Esophagus (tissue), 2 donors: ENCODE data around the gene SREBF1. TPM values are rescaled to one million over a fixed set of nuclear protein-coding genes. Genes with fewer than 3 reads are reported as not detected.

Source experiments
- H3K27ac ChIP-seq, 2 donors: one replicate each; pipeline ENCODE4 v1.5.1; 2013; ENCODE audit warnings: low read depth in 2 of 2, mild to moderate bottlenecking in 2 of 2, inconsistent platforms in 1 of 2, low read length in 1 of 2, moderate library complexity in 1 of 2
- H3K27me3 ChIP-seq, 2 donors: one replicate each; pipeline ENCODE4 v1.6.1; 2013; ENCODE audit warnings: low read length in 2 of 2, control low read depth in 1 of 2, mild to moderate bottlenecking in 1 of 2; ENCODE audit not compliant: insufficient read depth in 2 of 2, control insufficient read depth in 1 of 2
- H3K36me3 ChIP-seq, 2 donors: one replicate each; pipeline ENCODE4 v1.6.1; 2013; ENCODE audit warnings: low read length in 1 of 2; ENCODE audit not compliant: control insufficient read depth in 2 of 2, insufficient read depth in 2 of 2
- H3K4me1 ChIP-seq, 2 donors: one replicate each; pipeline ENCODE4 v1.6.1; 2013; ENCODE audit warnings: low read length in 1 of 2; ENCODE audit not compliant: control insufficient read depth in 2 of 2, insufficient read depth in 2 of 2
- H3K4me3 ChIP-seq, 2 donors: one replicate each; pipeline ENCODE4 v1.5.1; 2013; ENCODE audit warnings: low read length in 2 of 2, mild to moderate bottlenecking in 2 of 2, low read depth in 1 of 2, moderate library complexity in 1 of 2
- H3K9me3 ChIP-seq, 2 donors: one replicate each; pipeline ENCODE4 v1.6.1; 2013; ENCODE audit warnings: mild to moderate bottlenecking in 2 of 2, low read depth in 1 of 2, low read length in 1 of 2, moderate library complexity in 1 of 2; ENCODE audit not compliant: control insufficient read depth in 2 of 2, insufficient read depth in 1 of 2
- WGBS, 2 donors: extraction: QIAGEN DNeasy Blood & Tissue Kit; methylation state at CpG; one replicate each; pipeline ENCODE4 v1.1.7; 2013; 5-methylcytosine and 5-hydroxymethylcytosine counted together
- polyA plus RNA-seq, 2 donors: library from polyadenylated mRNA; stranded (reverse); fragments of 200-250 nt; gene quantifications; one replicate each; pipeline ENCODE4 v1.2.3, GENCODE V29; 2013
- donor health status: healthy with polysubstance abuse.
- donor health status: Bipolar disorder and iron deficiency.

The SREBF1 gene
- polyA plus RNA-seq, 2 donors: 95.1 to 116 TPM

DNA sequence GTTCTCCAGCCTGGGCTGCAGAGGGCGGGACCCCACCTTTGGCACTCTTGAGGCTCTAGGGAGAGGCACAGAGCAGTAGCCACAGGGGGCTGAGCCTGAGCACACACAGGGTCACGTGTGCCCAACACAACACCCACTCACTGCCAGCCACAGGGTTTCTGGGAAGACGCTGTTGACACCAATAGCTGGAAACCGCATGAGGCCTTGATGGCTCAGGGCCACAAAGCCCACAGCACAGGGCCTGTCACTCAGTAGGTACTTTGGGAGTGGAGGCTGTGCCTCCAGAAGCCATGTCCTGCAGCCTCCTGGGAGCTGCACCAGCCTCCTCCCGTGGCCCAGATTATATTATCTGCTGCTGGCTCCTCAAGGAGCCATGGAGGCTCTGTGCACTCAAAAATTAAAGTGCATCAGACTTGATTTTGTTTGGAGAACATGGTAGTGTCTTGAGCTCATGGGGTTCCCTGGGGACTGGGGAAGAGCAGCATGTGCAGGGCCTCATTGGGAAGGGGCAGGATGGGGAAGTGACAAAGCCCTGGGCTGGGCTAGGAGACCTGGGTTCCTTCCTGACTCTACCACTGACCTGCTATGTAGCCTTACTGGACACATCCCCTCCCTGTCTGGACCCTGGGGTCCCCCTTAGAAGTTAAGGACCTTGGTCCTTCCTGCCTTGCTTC, 12.5 kb upstream of the SREBF1 start:
- H3K27me3 ChIP-seq: no peaks in the 10 kb centered on the region
- peaks cover 0 to 10% of the 10 kb centered on the region in 2 donors for H3K4me1 ChIP-seq
- H3K36me3 ChIP-seq: peaks cover 5 to 25% of the 10 kb centered on the region in 2 donors
- 22 to 45% methylated on average over 5 of the region's 5 CpGs for WGBS, 2 donors
- H3K9me3 ChIP-seq: no peaks in the 10 kb centered on the region
- no peak overlapping the region for H3K4me3 ChIP-seq
- H3K27ac ChIP-seq: peak overlapping the region; percentile 79 to 80

- H3K36me3 ChIP-seq: peaks cover 5 to 25% of the 10 kb centered on the region in 2 donors
- WGBS, 2 donors: 84 to 88% methylated on average over 10 of the region's 10 CpGs
- no peaks in the 10 kb centered on the region for H3K27me3 ChIP-seq
Observed at GRCh38 chr17:17848311-17849082, 11.7 kb upstream of the SREBF1 start.

GRCh38 chr17:17847726-17848125, 10.9 kb upstream of the SREBF1 start:
- H3K4me3 ChIP-seq: no peak overlapping the region
- H3K27ac ChIP-seq: no peak overlapping the region
- H3K4me1 ChIP-seq: peaks cover 0 to 10% of the 10 kb centered on the region in 2 donors
- H3K9me3 ChIP-seq: no peaks in the 10 kb centered on the region
- peaks cover 5 to 25% of the 10 kb centered on the region in 2 donors for H3K36me3 ChIP-seq
- 93 to 94% methylated on average over 5 of the region's 5 CpGs for WGBS, 2 donors
- H3K27me3 ChIP-seq: no peaks in the 10 kb centered on the region

More at GRCh38 chr17:17848311-17849082, 11.7 kb upstream of the SREBF1 start:
- peak overlapping the region; percentile 79 to 80 for H3K27ac ChIP-seq
- H3K4me3 ChIP-seq: no peak overlapping the region
- no peaks in the 10 kb centered on the region for H3K9me3 ChIP-seq
- peaks cover 0 to 10% of the 10 kb centered on the region in 2 donors for H3K4me1 ChIP-seq

DNA sequence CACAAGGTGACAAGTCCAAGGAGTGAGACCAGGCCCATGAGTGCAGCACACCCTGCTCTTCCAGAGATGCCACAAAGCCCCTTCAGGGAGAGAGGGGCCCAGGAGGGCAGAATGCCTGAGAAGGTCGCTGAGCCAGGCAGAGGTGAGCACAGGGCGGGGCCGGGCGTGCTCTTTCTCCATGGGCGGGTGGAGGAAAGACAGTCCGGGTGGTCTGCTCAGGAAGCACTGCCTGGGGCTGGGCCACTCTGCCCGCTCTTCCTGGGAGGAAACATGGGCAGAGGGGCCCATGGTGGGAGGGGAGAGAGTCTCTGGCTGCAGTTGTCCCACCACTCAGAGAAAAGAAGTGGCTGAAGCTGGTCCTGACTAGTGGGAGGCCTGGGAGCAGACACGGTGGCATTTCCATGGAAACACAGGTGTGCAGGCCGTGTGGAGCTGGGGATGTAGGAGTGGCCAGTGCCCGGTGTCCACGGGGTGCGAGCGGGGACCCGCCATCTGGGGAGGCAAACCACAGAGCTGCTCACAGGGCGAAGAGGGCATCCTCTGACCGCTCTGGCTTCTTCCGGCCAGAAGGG, 10.4 kb upstream of the SREBF1 start:
- no peaks in the 10 kb centered on the region for H3K27me3 ChIP-seq
- WGBS, 2 donors: 75 to 79% methylated on average over 17 of the region's 17 CpGs
- H3K36me3 ChIP-seq: peaks cover 5 to 23% of the 10 kb centered on the region in 2 donors
- peaks cover 4 to 14% of the 10 kb centered on the region in 2 donors for H3K4me1 ChIP-seq
- no peaks in the 10 kb centered on the region for H3K9me3 ChIP-seq
- H3K27ac ChIP-seq: no peak overlapping the region
- H3K4me3 ChIP-seq: no peak overlapping the region

DNA sequence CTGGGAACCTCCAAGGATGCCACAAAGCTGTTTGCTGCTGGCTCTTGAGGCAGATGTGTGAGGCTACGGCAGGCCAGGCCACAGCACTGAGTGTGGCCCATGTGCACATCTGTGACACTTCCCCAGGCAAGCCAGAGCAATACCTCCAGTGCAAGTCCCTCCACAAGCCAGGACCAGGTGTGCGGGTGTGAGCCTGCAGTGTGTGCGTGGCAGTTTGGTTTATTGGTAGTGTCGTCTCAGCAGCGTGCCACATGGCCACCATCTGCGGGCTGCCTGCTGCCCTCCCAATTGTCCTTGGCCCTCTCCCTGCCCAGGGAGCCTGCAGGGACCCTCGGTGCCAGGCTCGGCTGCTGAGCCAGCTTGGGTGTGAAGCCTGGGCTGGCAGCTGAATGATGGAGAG, 9.9 kb upstream of the SREBF1 start:
- H3K4me1 ChIP-seq: peaks cover 7 to 19% of the 10 kb centered on the region in 2 donors
- peak overlapping the region in 1 of 2 donors; percentile 15 for H3K27ac ChIP-seq
- 90 to 91% methylated on average over 8 of the region's 8 CpGs for WGBS, 2 donors
- H3K27me3 ChIP-seq: no peaks in the 10 kb centered on the region
- no peak overlapping the region for H3K4me3 ChIP-seq
- no peaks in the 10 kb centered on the region for H3K9me3 ChIP-seq
- peaks cover 5 to 22% of the 10 kb centered on the region in 2 donors for H3K36me3 ChIP-seq

- Histone ChIP-seq H3K27me3 (no peaks in the 10 kb centered on the region), H3K4me1 (peaks cover 9 to 24% of the 10 kb centered on the region in 2 donors), H3K9me3 (no peaks in the 10 kb centered on the region), H3K27ac (no peak overlapping the region), H3K36me3 (peaks cover 5 to 22% of the 10 kb centered on the region in 2 donors), H3K4me3 (no peak overlapping the region)
- WGBS, 2 donors: 90 to 93% methylated on average over 8 of the region's 8 CpGs
Observed at GRCh38 chr17:17846003-17846402, 9.2 kb upstream of the SREBF1 start.

DNA sequence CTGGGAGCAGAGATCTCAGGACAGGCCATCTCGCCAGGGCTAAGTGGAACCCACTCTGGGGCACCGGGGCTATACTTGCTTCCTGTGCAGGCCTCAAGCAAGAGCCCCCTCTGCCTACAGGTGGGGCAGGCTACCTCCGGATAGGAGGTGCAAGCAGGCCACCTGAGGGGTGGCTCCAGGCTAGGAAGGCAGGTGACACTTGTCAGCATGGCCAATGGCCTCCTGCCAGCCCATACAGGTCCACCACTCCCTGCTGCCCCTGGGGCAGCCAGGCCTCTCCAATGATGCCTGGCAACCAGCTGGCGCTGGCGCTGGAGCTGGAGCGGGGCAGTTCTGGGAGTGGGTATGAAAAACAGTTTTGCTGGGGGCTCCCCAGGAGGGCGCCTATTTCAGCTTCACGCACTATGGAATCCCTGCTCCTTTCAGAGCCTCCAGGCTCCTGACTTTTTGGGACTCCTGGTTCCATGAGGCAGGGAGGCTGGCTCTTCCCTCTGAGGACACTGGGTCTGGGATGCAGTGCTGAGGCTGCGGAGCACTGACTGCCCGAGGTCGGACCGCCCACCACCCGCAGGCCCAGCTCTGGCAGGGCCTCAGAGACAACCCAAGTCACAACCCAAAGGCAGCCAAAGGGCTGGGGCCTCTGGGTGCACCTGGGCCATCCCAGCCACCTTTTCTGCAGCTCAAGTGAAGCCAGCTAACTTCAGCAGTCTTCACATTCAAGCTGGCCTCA, 8.4 kb upstream of the SREBF1 start:
- no peaks in the 10 kb centered on the region for H3K27me3 ChIP-seq
- peaks cover 9 to 28% of the 10 kb centered on the region in 2 donors for H3K4me1 ChIP-seq
- no peak overlapping the region for H3K4me3 ChIP-seq
- H3K27ac ChIP-seq: no peak overlapping the region
- 77 to 82% methylated on average over 13 of the region's 13 CpGs for WGBS, 2 donors
- peaks cover 5 to 19% of the 10 kb centered on the region in 2 donors for H3K36me3 ChIP-seq
- no peaks in the 10 kb centered on the region for H3K9me3 ChIP-seq

DNA sequence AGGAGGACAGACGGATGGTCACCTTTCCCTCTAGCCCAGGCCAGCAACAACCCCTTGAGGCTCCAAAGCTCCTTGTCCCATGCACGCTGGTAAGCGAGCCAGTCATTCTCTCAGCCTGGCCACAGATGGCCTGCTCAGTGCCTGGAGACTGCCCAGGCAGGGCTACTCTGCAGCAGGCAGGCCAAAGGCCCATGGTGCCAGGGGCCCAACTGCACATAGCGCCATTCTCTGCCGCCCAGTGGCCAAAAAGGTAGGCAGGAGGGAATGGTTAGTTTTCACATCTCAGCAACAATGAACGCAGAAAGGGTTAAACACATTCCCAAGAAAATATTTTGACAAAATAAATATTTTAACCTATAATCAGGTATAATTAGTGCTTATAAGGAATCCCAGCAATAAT, 7.7 kb upstream of the SREBF1 start:
- Histone ChIP-seq H3K36me3 (peaks cover 5 to 19% of the 10 kb centered on the region in 2 donors), H3K4me3 (no peak overlapping the region), H3K27ac (no peak overlapping the region), H3K4me1 (peaks cover 9 to 27% of the 10 kb centered on the region in 2 donors), H3K9me3 (no peaks in the 10 kb centered on the region), H3K27me3 (no peaks in the 10 kb centered on the region)
- 93 to 96% methylated on average over 6 of the region's 6 CpGs for WGBS, 2 donors

GRCh38 chr17:17844079-17844478, 7.3 kb upstream of the SREBF1 start:
- Histone ChIP-seq H3K4me3 (no peak overlapping the region), H3K4me1 (peaks cover 9 to 25% of the 10 kb centered on the region in 2 donors), H3K36me3 (peaks cover 5 to 19% of the 10 kb centered on the region in 2 donors), H3K27me3 (no peaks in the 10 kb centered on the region), H3K27ac (peak overlapping the region in 1 of 2 donors; percentile 82), H3K9me3 (no peaks in the 10 kb centered on the region)
- 75 to 76% methylated on average over 7 of the region's 7 CpGs for WGBS, 2 donors
